Embryonic facial prominence (tissue), 1 donor: ENCODE results near the gene RPL35A.
"Not testable (repeated sequence)": the region's sequence is repeated elsewhere in the genome, so short reads cannot be mapped to it uniquely, and the experiment has no call there.

Source experiments
- DNase-seq: peaks from one replicate; pipeline ENCODE4 v3.0.0-alpha.2; 2016; ENCODE audit errors: extremely low spot score

Gene RPL35A

DNA sequence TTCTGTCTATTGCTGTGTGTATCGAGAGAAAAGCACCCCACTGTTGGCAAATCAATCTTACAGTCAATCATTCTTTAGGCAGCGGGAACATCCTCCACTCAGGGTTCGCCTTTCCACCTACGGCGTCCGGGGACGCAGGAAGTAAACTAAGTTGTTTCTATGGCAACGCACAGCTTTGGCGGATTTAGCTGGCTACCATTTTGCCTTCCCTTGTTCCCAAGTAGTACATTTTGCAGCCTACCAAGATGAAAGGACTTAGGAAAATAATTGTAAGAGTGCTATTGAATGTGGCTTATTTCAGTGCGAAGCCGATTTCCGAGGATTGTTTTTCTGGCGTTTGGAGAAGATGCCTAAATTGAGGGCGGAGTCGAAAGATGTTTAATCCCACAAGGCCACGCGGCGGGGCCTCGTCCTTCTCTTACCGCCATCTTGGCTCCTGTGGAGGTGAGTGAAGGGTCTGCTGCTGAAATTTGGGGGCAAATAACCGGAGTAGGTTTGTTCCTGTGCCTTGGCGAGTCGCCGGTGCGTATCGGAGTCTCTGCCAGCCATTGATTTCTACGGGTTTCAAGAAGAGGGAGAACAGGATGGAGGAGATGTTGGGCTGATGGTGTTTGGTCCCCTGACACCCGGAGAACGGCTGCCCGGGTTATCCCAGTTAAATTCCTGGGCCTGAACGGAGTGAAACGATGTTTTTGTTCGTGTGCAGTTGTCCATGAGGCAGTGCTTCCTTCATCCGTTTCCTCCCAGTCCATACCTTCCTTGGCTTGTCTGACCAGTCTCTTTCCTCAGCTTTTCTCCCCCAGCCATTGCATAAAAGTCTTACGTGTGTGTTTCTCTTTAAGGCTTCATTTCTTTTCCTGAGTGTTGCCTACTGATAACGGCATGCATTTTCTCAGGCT is at the start of gene RPL35A:
Gene RPL35A, plus strand, starts transcription at position 413 of the 899 bp plus-strand sequence. CDS start 778 bp downstream, outside the sequence.
- peak; percentile 94 for DNase-seq

DNA sequence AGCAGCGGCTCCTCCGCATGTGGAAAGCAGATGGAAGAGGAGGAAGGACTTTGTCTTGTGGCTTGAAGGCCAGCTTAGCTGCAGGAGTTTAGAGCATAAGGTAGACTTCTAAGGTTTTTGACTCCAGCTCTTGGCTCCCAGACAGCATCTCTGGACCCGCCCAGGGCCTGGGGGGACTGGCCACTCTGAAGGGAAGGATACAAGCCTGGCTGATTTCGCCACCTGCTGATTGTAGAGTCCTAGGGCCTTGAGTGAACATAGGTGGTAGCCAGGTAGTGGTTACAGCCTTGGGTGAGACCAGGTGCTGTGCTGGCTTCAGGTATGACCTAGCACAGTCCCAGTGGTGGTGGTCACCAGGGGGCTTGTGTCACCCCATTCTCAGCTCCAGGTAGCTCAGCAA is 48.4 kb upstream of the RPL35A start:
- DNase-seq, result no peak

DNA sequence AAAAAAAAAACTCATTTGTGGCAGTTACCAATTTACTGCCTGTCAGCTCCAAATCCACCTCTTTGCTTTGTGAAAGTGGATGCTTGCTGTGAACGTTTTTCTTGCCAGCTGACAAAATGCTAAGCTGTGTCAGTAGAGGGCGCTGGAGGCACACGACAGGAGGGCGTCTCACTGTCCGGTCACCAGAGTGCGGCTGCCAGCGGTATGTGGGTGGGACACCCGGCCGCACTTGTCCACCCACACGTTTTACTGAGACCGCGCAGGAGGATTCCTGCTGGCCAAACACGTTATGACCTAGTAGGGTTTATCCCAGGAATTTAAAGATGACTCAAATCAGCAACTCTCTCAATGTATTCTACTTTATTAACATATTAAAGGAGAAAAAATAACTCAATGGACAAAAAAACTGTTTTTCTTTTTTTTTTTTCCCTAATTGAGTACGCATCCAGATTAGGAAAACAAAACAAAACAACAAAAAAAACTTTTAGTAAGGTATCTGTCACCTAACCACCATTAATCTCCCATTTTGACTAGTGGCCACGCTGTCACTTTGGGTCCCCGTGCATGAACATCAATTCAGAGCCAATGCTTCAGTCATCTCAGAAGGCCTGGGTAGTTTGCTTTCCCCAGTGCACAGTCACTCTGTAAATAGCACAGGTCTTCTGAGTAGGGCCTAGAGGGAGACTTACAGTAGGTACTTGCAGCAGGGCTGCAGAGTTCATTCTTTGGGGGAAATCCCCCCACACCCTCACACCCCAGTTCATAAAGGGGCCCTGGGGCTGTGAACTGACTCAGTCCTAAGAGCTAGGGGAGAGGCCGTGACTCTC is 43.8 kb upstream of the RPL35A start:
- DNase-seq, result no peak

DNA sequence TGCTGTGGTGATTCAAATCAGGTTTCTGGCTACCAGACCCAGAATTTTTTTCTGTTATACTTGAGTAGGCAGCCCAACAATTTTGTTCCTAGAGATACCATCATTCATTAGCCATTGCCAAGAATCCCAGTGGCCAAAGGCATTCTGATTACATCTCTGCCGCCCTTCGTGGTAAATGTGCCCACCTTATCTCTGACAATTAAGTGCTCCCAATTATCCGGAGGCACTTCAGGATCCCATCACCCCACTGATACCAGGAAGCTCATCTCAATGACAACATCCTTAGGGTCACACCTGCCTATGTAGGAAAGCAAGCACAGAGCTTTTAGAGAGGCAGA is 43.2 kb upstream of the RPL35A start:
- DNase-seq, result no peak

DNA sequence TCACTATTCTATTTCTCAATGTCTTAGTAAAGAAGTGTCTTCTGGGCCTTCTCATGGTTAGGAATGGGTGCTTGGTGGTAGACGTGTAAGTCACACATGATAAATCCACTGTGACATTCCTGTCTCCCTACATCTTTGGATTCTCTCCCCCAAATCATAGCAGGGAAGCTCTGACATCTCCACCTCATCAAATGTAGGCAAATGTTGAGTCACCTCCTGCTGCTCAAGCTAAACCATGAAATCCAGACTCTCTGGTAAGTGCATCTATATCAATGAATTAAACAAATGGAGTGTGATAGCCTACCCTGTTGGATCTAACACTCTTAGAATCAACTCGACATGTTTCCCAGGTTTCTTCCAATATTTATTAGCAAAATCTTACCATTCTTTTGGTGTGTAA is 42.8 kb upstream of the RPL35A start:
- DNase-seq, result no peak

DNA sequence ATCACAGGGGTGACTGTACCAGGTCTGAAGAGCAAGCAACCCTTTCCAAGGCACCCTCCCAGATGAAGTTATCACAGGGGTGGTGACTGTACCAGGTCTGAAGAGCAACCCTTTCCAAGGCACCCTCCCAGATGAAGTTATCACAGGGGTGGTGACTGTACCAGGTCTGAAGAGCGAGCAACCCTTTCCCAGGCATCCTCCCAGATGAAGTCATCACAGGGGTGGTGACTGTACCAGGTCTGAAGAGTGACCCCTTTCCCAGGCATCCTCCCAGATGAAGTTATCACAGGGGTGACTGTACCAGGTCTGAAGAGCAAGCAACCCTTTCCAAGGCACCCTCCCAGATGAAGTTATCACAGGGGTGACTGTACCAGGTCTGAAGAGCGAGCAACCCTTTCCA is 41.4 kb upstream of the RPL35A start:
- not testable (repeated sequence) for DNase-seq

DNA sequence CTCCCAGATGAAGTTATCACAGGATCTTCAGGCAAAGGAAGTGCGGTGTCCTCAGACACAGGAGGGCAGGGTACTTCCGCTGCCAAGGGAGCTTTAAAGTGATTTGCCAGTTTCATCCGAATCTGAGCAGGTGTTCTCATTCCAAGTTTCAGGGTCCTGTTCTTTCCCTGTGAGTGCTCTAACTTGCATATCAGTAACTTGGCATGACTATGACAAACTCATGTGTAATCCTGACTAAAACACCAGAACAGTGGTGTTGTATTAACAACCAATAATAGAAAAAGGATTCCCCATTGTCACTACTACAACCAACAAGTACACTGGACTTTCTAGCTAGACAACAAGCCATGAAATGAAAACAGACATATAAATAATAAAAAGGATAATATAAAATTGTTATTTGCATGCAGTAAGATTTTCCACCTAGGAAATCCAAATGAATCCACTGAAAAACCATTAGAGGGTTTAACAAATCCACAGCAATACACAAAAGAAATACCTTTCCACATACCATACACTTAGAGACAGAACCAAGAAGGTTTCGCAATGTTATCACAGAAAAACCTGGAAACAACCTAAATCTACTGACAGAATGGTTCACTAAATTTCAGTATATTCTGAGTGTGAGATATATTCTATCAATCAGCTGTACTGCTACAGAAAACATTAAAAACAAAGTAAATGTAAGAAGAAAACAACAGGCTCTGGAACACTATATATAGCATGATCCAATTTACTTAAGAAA is 40.9 kb upstream of the RPL35A start:
- DNase-seq, result no peak

DNA sequence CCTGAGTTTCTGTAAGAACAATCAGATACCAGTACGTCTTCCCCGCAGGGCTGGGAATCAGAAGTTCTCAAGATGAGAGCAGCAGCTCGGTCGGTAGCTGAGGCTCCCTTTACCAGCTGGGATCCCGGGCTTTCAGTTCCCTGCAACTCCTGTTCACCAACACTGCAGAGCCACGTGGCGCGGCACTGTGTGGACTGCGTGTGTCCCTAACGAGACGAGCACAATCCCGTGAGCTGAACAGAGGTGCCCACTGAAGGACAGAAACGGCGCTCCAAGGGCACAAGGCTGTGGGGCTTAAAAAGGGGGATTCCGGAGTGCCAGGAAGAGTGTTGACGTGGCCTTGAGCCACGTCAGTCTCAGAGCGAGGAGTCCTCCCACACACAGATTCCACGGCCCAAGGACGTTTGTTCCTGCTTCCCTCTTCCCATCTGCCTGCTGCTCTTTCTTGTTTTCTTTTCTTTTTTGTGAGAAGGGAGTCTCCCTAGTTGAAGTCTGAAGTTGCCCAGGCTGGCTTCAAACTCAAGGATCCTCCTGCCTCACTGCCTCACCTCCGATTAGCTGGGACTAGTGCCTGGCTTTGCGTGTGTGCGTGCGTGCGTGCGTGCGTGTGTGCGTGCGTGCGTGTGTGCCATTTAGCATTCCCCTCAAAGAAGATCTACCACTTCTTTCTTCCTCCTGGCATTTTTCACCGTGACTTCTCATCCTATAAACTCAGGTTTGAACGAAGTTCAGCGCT is 37.1 kb upstream of the RPL35A start:
- no peak for DNase-seq

DNA sequence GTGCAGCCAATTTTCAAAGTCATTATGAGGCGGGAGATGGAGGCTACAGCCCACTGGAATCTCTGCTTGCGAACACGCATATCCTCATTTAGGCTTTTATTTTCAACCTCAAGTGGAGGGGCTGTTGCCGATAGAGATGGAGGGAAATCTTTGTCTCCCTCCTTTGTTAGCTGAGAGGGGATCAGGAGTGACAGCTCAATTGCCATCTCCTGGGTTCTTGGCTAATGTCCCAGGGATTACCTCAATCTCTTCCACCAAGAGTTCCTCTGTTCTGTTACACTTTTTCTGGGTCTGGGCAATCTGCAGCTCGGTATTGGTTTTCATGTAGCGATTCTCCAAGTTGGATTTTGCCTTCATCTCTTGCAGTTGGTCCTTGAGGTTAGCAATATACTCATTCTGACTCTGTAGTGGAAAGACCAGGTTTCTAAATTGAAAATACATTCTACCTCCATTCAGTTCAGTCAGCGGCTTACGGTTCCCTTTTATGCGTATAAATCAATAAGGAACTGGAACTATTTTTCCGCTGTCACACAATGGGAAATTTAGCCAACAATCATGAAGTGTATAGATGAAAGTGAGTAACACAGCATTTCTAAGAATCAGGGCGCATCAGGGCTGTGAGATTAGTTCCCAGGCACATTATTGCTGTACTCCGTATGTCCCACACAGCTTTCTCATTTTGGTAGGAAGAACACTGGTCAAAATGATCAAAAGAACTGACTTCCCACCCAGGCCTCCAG is 36.2 kb upstream of the RPL35A start:
- no peak for DNase-seq

DNA sequence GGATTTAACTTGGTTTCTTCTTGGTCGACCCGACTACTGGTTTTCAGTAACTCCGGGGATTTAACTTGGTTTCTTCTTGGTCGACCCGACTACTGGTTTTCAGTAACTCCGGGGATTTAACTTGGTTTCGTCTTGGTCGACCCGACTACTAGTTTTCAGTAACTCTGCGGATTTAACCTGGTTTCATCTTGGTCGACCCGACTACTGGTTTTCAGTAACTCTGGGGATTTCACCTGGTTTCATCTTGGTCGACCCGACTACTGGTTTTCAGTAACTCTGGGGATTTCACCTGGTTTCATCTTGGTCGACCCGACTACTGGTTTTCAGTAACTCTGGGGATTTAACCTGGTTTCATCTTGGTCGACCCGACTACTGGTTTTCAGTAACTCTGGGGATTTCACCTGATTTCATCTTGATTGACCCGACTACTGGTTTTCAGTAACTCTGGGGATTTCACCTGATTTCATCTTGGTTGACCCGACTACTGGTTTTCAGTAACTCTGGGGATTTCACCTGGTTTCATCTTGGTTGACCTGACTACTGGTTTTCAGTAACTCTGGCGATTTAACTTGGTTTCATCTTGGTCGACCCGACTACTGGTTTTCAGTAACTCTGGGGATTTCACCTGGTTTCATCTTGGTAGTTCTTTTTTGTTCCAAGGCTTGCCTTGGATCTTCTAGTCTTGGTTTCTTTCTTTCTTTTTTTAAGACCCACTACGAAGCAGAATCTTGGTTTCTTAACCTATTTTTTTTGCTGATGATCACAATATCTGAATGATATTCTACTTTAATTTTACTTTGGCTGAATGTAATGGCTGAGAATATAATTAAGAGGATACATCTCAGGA is 28.3 kb upstream of the RPL35A start:
- DNase-seq, result not testable (repeated sequence)

DNA sequence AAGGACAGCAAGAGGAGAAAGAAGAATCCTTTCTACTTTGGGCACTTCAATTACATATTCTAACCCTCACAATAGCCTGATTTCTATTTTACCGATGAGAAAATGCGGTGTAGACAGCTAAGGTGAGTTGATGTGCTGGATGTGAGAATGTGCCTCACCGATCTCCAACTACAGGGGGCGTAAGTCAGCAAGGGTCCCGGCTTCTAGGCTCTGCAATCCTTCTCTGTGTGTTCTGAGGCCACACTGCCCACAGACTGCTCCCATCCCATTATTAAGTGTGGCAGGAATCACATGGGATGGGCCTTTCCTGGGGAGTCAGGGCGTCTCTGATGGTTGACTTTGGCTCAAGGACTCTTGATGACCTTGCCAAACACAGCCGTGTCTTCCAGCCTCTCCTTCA is 23.6 kb upstream of the RPL35A start:
- no peak for DNase-seq

DNA sequence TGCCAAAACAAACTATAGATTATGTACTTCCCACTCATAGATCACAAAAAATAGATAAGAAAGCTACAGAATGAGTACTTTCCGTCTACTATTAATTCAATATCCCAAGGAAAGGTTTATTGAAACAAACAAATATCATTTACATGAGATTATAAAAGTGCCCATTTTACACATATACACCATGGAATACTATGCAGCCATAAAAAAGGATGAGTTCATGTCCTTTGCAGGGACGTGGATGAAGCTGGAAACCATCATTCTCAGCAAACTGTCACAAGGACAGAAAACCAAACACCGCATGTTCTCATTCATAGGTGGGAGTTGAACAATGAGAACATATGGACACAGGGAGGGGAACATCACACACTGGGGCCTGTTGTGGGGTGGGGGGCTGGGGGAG is 22.4 kb upstream of the RPL35A start:
- not testable (repeated sequence) for DNase-seq

DNA sequence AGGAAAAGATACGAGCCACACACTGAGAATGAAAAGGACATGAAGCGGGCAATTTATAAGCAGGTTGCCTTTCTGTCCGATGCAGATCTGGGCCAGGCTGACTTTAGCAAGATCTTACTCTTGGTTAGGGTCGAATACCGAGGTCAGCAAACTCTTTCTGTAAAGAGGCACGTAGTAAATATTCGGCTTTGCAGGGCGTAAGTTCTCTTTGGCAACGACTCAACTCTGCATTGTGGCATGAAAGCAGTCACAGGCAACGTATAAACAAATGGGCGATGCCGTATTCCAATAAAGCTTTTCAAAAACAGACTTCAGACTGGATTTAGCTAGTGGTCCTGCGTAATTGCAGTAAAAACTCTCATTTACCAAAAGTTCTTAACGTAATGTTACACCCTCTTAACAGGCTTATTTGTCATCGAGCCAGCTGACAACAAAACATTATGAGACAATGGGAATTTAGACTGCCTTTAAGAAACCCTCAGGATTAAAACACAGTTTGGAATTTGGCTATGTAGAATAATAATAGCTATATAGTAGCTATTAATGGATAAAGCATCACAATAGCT is 13.1 kb upstream of the RPL35A start:
- DNase-seq, result no peak

DNA sequence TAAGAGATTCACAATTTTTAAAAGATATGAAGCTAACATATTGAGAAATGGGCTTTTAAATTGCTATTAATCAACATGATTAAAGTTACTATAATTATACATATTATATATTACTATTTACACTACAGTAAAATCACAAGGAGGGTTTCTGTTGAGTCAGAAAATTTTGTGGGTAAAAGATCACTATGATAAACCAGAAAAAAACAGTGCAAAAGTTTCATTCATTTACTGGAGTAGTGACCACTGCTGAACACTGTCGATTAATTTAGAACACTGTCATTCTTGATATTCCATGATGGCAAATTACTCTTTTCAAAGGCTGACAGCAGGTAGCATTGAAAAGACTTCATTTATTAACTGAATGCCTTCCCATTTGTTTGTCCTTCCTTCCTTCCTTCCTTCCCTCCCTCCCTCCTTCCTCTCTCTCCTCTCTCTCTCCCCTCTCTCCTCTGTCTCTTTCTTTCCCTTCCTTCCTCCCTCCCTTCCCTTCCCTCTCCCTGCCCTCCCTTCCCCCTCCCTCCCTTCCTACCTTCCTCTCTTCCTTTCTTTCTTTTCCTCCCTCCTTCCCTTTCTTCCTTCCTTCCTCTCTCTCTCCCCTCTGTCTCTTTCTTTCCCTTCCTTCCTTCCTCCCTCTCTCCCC is 9.1 kb upstream of the RPL35A start:
- DNase-seq, result no peak

DNA sequence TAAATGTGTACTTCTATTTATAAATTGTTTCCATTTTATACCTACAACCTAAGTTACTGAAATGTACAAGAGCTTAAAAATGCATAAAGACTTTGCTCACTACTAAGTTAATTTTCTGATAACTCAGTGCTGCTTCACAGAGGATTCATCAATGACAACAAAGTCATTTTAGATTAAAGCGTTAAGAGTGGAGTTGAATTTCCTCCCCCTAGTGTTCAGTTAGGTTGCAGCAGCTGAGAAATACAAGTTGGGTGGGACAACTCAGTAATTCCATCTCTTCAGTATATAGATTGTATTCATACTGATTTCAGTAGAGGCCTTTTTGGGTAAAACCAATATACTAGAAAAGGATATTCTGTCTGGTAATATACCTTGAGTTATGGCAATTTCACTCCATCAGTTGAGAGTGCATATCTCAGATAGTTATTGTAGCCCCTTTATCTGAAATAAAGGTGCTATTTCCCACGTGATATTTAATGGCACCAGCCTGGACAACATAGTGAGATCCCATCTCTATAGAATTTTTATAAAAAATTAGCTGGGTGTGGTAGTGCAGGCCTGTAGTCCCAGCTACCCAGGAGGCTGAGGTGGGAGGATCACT is 6.9 kb upstream of the RPL35A start:
- DNase-seq, result no peak

DNA sequence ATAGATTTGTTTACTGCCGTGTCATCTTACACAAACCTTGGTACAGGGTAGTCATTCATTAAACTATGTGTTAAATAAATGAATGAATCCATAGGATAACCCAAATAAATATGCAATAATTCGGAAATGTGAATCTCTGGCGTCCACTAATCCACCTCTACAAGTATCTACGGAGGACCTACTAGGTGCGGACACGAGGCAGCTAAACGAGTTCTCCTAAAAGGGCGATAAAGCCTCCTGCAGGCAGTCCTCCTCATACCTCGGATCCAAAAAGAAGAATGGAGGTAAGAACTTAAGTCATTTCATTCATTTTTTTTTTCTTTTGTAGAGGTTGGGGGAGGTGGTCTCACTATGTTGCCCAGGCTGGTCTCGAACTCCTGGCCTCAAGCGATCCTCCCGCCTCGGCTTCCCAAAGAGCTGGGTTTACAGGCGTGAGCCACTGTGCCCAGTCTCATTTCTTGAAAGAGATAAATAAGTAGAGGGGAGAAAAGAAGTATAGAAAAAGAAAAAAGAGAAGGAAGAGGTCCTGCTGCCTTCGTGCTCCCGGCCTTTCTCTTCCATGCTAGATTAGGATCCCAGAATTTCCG is 706 bp upstream of the RPL35A start:
- DNase-seq, result no peak

DNA sequence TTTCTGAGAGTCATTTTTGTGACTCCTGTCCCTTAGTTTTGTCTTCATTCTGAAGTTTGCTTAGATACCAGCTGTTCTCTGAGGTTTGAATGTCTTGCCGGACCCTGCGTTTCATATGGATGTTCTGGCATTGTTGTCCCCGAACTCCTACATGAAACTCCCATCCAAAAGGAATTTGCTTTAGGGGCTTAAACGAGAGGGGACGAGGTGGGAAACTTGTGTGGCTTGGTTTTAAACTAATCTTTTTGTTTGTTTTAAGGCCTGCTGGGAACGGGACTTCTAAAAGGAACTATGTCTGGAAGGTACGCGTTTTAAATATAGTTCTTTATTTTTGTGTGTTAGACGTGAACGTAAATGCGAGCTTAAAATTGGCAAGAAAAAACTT is 679 bp downstream of the RPL35A start:
- no peak for DNase-seq

DNA sequence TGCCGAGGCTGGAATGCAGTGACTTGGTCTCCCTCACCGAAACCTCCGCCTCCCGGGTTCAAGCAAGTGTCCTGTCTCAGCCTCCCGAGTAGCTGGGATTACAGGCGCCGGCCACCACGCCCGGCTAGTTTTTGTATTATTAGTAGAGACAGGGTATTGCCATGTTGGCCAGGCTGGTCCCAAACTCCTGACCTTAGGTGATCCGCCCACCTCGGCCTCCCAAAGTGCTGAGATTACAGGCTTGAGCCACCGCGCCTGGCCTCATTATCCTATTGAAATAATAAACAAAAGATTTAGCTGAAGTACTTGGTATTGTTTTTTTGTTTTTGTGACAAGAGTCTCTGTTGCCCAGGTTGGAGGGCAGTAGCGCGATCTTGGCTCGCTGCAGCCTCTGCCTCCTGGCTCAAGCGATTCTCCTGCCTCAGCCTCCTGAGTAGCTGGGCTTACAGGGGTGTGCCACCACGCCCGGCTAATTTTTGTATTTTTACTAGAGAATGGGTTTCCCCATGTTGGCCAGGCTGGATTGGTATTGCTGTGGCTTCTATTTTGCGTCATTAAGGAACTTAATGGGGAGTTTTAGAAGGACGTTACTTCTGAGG is 1.5 kb downstream of the RPL35A start:
- no peak for DNase-seq
